SK-N-SH (cell line): ENCODE data around the gene SLC25A29. TPM values are rescaled to one million over a fixed set of nuclear protein-coding genes. Genes with fewer than 3 reads are reported as not detected.
A peak's percentile ranks its signal among the peaks of the same experiment; 100 is the strongest.

Source experiments
- CTCF ChIA-PET: fragments of 300-600, 350-600 bp; formaldehyde crosslinking; extraction: SDS; loops from one replicate; lab custom pipeline; 2021; lab: Yijun Ruan, JAX
- POLR2A ChIA-PET: fragments of 350-600 bp; sonication (Branson Sonifier 250); formaldehyde crosslinking; extraction: SDS; loops from one replicate; lab custom pipeline; 2020; ENCODE audit warnings: antibody characterized with exemption, inconsistent platforms; lab: Yijun Ruan, JAX
- DNase-seq: peaks from one replicate; pipeline ENCODE4 v3.0.0; 2012
- H2AFZ ChIP-seq: fragments of 200-600 bp; sonication (generic); 2 replicates; pipeline ENCODE4 v1.8.1; 2016; ENCODE audit warnings: antibody characterized with exemption, mild to moderate bottlenecking, low read depth
- H3F3A ChIP-seq: fragments of 200-600 bp; sonication (generic); replicated peaks from 2 replicates; pipeline ENCODE3; 2016; ENCODE audit warnings: antibody characterized with exemption, mild to moderate bottlenecking; ENCODE audit not compliant: insufficient read depth
- H3K27ac ChIP-seq, 2 experiments: fragments of 200-500 bp in 1 of 2; fragments of 200-600 bp in 1 of 2; sonication (Bioruptor generic) in 1 of 2; sonication (generic), shearing (Covaris generic) in 1 of 2; 2 replicates each; pipeline versions ENCODE4 v1.5.1 to v1.6.1; 2014 to 2016; ENCODE audit warnings: low read depth in 2 of 2, inconsistent platforms in 1 of 2, low read length in 1 of 2, mild to moderate bottlenecking in 1 of 2, mixed read lengths in 1 of 2
- H3K27me3 ChIP-seq: fragments of 200-600 bp; sonication (generic), shearing (Covaris generic); 2 replicates; pipeline ENCODE4 v1.6.1; 2016; ENCODE audit warnings: mixed run types; ENCODE audit not compliant: insufficient read depth
- H3K36me3 ChIP-seq, 2 experiments: fragments of 200-500 bp in 1 of 2; fragments of 200-600 bp in 1 of 2; sonication (Bioruptor generic) in 1 of 2; sonication (generic) in 1 of 2; replicated peaks in 1 of 2; 2 replicates each; pipeline versions ENCODE3 to v1.5.1; 2014 to 2016; ENCODE audit warnings: low read length in 1 of 2, mild to moderate bottlenecking in 1 of 2; ENCODE audit not compliant: insufficient read depth in 2 of 2, control insufficient read depth in 1 of 2
- H3K4me1 ChIP-seq, 2 experiments: fragments of 200-500 bp in 1 of 2; fragments of 200-600 bp in 1 of 2; sonication (Bioruptor generic) in 1 of 2; sonication (generic), shearing (Covaris generic) in 1 of 2; 2 replicates each; pipeline versions ENCODE4 v1.5.1 to v1.6.1; 2014 to 2016; ENCODE audit warnings: low read depth in 1 of 2, low read length in 1 of 2, mixed run types in 1 of 2; ENCODE audit not compliant: insufficient read depth in 2 of 2, control insufficient read depth in 1 of 2
- H3K4me2 ChIP-seq: fragments of 200-600 bp; sonication (generic), shearing (Covaris generic); 2 replicates; pipeline ENCODE4 v1.6.1; 2017; ENCODE audit warnings: mixed run types
- H3K4me3 ChIP-seq, 2 experiments: fragments of 200-500 bp in 1 of 2; fragments of 200-600 bp in 1 of 2; sonication (Bioruptor generic) in 1 of 2; sonication (generic), shearing (Covaris generic) in 1 of 2; 2 replicates each; pipeline versions ENCODE4 v1.5.1 to v1.8.1; 2014 to 2016; ENCODE audit warnings: low read depth in 2 of 2, inconsistent platforms in 1 of 2, low read length in 1 of 2, mild to moderate bottlenecking in 1 of 2, mixed read lengths in 1 of 2, moderate library complexity in 1 of 2
- H3K79me2 ChIP-seq: fragments of 200-600 bp; sonication (generic); 2 replicates; pipeline ENCODE4 v1.8.1; 2017; ENCODE audit warnings: mild to moderate bottlenecking; ENCODE audit not compliant: insufficient read depth
- H3K9ac ChIP-seq: fragments of 200-600 bp; sonication (generic); 2 replicates; pipeline ENCODE4 v1.6.1; 2017; ENCODE audit warnings: mixed run types
- H3K9me2 ChIP-seq: fragments of 200-600 bp; sonication (generic); 2 replicates; pipeline ENCODE4 v1.6.1; 2017; ENCODE audit warnings: mixed run types
- H3K9me3 ChIP-seq: fragments of 200-600 bp; sonication (generic); 2 replicates; pipeline ENCODE4 v1.6.1; 2017; ENCODE audit warnings: mixed run types, mild to moderate bottlenecking, moderate library complexity
- H4K20me1 ChIP-seq: fragments of 200-600 bp; sonication (generic); 2 replicates; pipeline ENCODE4 v1.6.1; 2017; ENCODE audit warnings: mild to moderate bottlenecking, mixed run types; ENCODE audit not compliant: insufficient read depth
- EZH2phosphoT487 ChIP-seq: fragments of 200-600 bp; sonication (generic); IDR thresholded peaks from 2 replicates; pipeline ENCODE4 v1.6.1; 2017; ENCODE audit warnings: low read depth, mixed run types, mild to moderate bottlenecking, antibody characterized with exemption, moderate library complexity, borderline replicate concordance
- FOSL2 ChIP-seq: IDR thresholded peaks from 2 replicates; pipeline ENCODE4 v1.4.0; 2012; ENCODE audit warnings: low read depth, mild to moderate bottlenecking, moderate library complexity, borderline replicate concordance
- JUND ChIP-seq: IDR thresholded peaks from 2 replicates; pipeline ENCODE4 v1.4.0; 2012
- MXI1 ChIP-seq: IDR thresholded peaks from 2 replicates; pipeline ENCODE4 v1.6.1; 2012; ENCODE audit warnings: mild to moderate bottlenecking, low read depth, low read length, improper control_type of control experiment
- TAF1 ChIP-seq: IDR thresholded peaks from 2 replicates; pipeline ENCODE4 v1.6.1; 2012; ENCODE audit warnings: low read depth, mild to moderate bottlenecking, low read length, moderate library complexity, borderline replicate concordance
- YY1 ChIP-seq: IDR thresholded peaks from 2 replicates; pipeline ENCODE4 v1.4.0; 2012; ENCODE audit warnings: low read depth, mild to moderate bottlenecking
- WGBS: methylation state at CpG from one replicate; pipeline ENCODE4 v1.1.6; 2017; ENCODE audit warnings: low lambda C conversion rate; 5-methylcytosine and 5-hydroxymethylcytosine counted together
- polyA plus RNA-seq, 3 experiments: library from polyadenylated mRNA; depleted of rRNA; stranded (reverse); fragments of >200 nt; gene quantifications; 2 replicates each; pipeline ENCODE4 v1.2.3, GENCODE V29; 2012
- TF ChIP-seq, protein P1 (sequence below): IDR thresholded peaks from 2 replicates; pipeline ENCODE4; 2012
- TF ChIP-seq, protein P2 (sequence below): IDR thresholded peaks from 2 replicates; pipeline ENCODE4 v1.4.0; 2012; ENCODE audit warnings: low read depth, borderline replicate concordance

SLC25A29 gene
- polyA plus RNA-seq, 1 of the 3 experiments (the other 2 are of a cell fraction), result 66.9 TPM

DNA sequence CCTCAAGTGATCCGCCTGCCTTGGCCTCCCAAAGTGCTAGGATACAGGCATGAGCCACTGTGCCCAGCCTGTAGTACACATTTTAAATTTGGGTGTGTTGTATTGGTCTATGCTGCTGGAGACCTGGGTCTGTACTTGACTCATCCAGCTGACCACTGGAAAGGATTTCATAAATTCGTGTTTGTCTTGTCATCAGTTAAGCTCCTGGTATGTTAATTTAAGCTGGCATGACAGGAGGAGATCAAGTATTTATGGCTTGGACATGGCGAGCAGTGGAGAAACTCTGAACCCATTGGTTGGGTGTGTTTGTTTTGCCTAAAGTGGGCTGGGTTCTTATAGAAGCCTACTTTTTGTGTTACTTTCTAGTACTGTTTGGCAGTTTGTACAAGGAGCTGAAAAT lies 43.1 kb downstream of the SLC25A29 start:
- CTCF ChIA-PET, result interaction anchor here (0.8 to 2.0 kb wide), 2 partner anchors 22 to 23 kb away, joined by 3 to 8 read pairs; no protein-coding TSS in a partner anchor
- Histone ChIP-seq H3K79me2 (peaks cover 100% of the 10 kb centered on the region), H3K9ac (no peak overlapping the region), H2AFZ (no peak overlapping the region), H3F3A (no peaks in the 10 kb centered on the region), H4K20me1 (peaks cover 97% of the 10 kb centered on the region), H3K4me1 (no peaks in the 10 kb centered on the region), H3K27me3 (no peaks in the 10 kb centered on the region), H3K4me3 (no peak overlapping the region), H3K9me2 (no peaks in the 10 kb centered on the region), H3K27ac (no peak overlapping the region), H3K4me2 (no peak overlapping the region), H3K36me3 (peaks cover 5 to 8% of the 10 kb centered on the region in 2 experiments)
- no peak for DNase-seq
- POLR2A ChIA-PET, result no interaction called here
- 68% methylated on average over 3 of the region's 3 CpGs for WGBS
- TF ChIP-seq FOSL2 (no peak), TAF1 (no peak)
- TF ChIP-seq, protein P1, sequence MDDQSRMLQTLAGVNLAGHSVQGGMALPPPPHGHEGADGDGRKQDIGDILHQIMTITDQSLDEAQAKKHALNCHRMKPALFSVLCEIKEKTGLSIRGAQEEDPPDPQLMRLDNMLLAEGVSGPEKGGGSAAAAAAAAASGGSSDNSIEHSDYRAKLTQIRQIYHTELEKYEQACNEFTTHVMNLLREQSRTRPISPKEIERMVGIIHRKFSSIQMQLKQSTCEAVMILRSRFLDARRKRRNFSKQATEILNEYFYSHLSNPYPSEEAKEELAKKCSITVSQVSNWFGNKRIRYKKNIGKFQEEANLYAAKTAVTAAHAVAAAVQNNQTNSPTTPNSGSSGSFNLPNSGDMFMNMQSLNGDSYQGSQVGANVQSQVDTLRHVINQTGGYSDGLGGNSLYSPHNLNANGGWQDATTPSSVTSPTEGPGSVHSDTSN, result peak; percentile 23; the same call in 1 of the 2 replicates
- TF ChIP-seq, all 33 proteins: peak for 1
- H3K9me3 ChIP-seq, result no peaks in the 10 kb centered on the region

DNA sequence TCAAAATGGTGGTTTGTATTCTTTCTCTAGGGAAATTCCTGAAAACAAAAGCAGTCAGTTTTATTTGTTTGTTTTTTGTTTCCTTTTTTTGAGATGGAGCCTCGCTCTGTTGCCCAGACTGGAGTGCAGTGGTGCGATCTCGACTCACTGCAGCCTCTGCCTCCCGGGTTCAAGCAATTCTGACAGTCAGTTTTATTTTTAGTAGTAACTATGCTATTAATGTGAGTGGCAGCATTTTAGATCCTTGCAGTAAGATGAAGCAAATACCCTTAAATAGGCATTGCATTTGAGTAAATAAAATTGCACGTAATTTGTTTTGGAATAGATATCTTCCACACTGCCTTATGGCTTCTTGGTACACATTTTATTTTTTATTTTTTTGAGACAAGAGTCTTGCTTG lies 43.7 kb downstream of the SLC25A29 start:
- Histone ChIP-seq H3K27me3 (no peaks in the 10 kb centered on the region), H3F3A (no peaks in the 10 kb centered on the region), H3K9me3 (no peaks in the 10 kb centered on the region), H3K36me3 (peaks cover 5 to 8% of the 10 kb centered on the region in 2 experiments), H3K4me2 (no peak overlapping the region), H3K4me3 (no peak overlapping the region), H3K27ac (no peak overlapping the region), H3K79me2 (peaks cover 100% of the 10 kb centered on the region), H2AFZ (no peak overlapping the region), H3K9me2 (no peaks in the 10 kb centered on the region), H3K9ac (no peak overlapping the region), H4K20me1 (peaks cover 97% of the 10 kb centered on the region), H3K4me1 (no peaks in the 10 kb centered on the region; a peak in 1 of 4 replicates)
- no peak for DNase-seq
- WGBS, result 90% methylated on average over 5 of the region's 5 CpGs
- CTCF ChIA-PET, result interaction anchor here (0.9 to 1.7 kb wide), 3 partner anchors 8 to 23 kb away, joined by 5 to 7 read pairs (median 6); no protein-coding TSS in a partner anchor
- POLR2A ChIA-PET, result no interaction called here
- TF ChIP-seq, protein P1, result no peak
- no peak for TF ChIP-seq JUND
- no peak for TF ChIP-seq MXI1
- TF ChIP-seq, protein P2, sequence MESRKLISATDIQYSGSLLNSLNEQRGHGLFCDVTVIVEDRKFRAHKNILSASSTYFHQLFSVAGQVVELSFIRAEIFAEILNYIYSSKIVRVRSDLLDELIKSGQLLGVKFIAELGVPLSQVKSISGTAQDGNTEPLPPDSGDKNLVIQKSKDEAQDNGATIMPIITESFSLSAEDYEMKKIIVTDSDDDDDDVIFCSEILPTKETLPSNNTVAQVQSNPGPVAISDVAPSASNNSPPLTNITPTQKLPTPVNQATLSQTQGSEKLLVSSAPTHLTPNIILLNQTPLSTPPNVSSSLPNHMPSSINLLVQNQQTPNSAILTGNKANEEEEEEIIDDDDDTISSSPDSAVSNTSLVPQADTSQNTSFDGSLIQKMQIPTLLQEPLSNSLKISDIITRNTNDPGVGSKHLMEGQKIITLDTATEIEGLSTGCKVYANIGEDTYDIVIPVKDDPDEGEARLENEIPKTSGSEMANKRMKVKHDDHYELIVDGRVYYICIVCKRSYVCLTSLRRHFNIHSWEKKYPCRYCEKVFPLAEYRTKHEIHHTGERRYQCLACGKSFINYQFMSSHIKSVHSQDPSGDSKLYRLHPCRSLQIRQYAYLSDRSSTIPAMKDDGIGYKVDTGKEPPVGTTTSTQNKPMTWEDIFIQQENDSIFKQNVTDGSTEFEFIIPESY, result no peak
- TF ChIP-seq EZH2phosphoT487, result no peak
- TF ChIP-seq YY1, result no peak
